HPDE6-E6E7 (cell line): Measurements from ENCODE around the gene MBNL1.
"Not testable (repeated sequence)": the region's sequence is repeated elsewhere in the genome, so short reads cannot be mapped to it uniquely, and the experiment has no call there.

Experiments used
- DNase-seq: peaks from one replicate; pipeline ENCODE4 v3.0.0; 2011; ENCODE audit warnings: missing footprints; ENCODE audit errors: extremely low spot score

The MBNL1 gene

GRCh38 chr3:152376351-152377183 lies 107.8 kb downstream of the MBNL1 start:
- DNase-seq: no peak

- DNase-seq: no peak
Observed at GRCh38 chr3:152377184-152377570, 108.4 kb downstream of the MBNL1 start.

- DNase-seq: no peak
Observed at GRCh38 chr3:152379415-152380042, 110.8 kb downstream of the MBNL1 start.

GRCh38 chr3:152380043-152380442 lies 111.3 kb downstream of the MBNL1 start:
- no peak for DNase-seq

GRCh38 chr3:152381881-152382295 lies 113.2 kb downstream of the MBNL1 start:
- no peak for DNase-seq

- DNase-seq: no peak
Observed at GRCh38 chr3:152382312-152383135, 113.8 kb downstream of the MBNL1 start.

- DNase-seq: no peak
Observed at GRCh38 chr3:152383136-152383606, 114.4 kb downstream of the MBNL1 start.

- DNase-seq: no peak
Observed at GRCh38 chr3:152384412-152384811, 115.7 kb downstream of the MBNL1 start.

- no peak for DNase-seq
Observed at GRCh38 chr3:152385761-152386160, 117.0 kb downstream of the MBNL1 start.

GRCh38 chr3:152386208-152386607 lies 117.5 kb downstream of the MBNL1 start:
- DNase-seq: no peak

- DNase-seq: peak; percentile 35
Observed at GRCh38 chr3:152388631-152389030, 119.9 kb downstream of the MBNL1 start.

- DNase-seq: no peak
Observed at GRCh38 chr3:152389316-152389934, 120.7 kb downstream of the MBNL1 start.

GRCh38 chr3:152390647-152391046 lies 121.9 kb downstream of the MBNL1 start:
- DNase-seq: no peak

GRCh38 chr3:152391671-152392070 lies 122.9 kb downstream of the MBNL1 start:
- no peak for DNase-seq

GRCh38 chr3:152392272-152392880 lies 123.6 kb downstream of the MBNL1 start:
- no peak for DNase-seq

- no peak for DNase-seq
Observed at GRCh38 chr3:152394246-152394645, 125.5 kb downstream of the MBNL1 start.

GRCh38 chr3:152395764-152396163 lies 127.0 kb downstream of the MBNL1 start:
- no peak for DNase-seq

- DNase-seq: no peak
Observed at GRCh38 chr3:152396867-152397266, 128.1 kb downstream of the MBNL1 start.

- not testable (repeated sequence) for DNase-seq
Observed at GRCh38 chr3:152397348-152397747, 128.6 kb downstream of the MBNL1 start.

GRCh38 chr3:152398495-152398894 lies 129.8 kb downstream of the MBNL1 start:
- DNase-seq: no peak

- DNase-seq: no peak
Observed at GRCh38 chr3:152399374-152399773, 130.6 kb downstream of the MBNL1 start.
